Measurements from ENCODE around the gene ANKRD37. TPM values are rescaled to one million over a fixed set of nuclear protein-coding genes. Genes with fewer than 3 reads are reported as not detected.

The ANKRD37 gene
- total and polyA plus RNA-seq, 2 of the 8 experiments (the other 6 are each of a cell fraction or from before 2014, with no cell fraction given), result 2.8 to 3.4 TPM

DNA sequence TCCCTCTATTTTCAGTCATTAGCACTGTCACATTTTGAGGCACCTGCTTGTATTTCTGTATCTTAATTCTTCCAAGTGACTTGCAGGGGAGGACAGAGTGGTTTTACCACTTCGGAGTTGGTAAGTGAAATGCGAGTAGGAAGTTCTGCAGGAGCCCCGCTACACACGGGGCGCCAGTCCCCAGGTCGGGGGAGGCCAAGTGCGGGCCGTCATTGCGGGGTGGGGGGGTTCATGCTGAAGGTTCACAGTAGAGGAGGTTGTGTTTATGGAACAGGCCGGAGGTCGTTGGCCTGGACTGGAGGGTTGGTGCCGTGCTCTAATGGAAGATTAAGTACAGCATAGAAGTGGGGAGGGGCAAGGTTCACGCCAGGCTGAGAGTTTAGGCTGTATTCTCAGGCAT is 45.0 kb upstream of the ANKRD37 start:
- Histone ChIP-seq H2BK20ac (ENCODE audit: low read length) (no peak overlapping the region), H4K20me1 (replicated peaks in 1 of 2; ENCODE audit: control insufficient read depth in 1 of 2, insufficient read depth in 2 of 2, low read length in 2 of 2) (no peaks in the 10 kb centered on the region), H3K27me3 (replicated peaks in 1 of 4; ENCODE audit: control insufficient read depth in 3 of 4, extremely low read depth in 1 of 4, insufficient read depth in 3 of 4, low read length in 3 of 4) (no peaks in the 10 kb centered on the region), H3K18ac (ENCODE audit: extremely low read depth, low read length) (no peak overlapping the region), H2AK5ac (ENCODE audit: low read depth, low read length) (no peak overlapping the region), H3K4me3 (ENCODE audit: extremely low read depth in 1 of 4, insufficient read depth in 2 of 4, low read depth in 3 of 4, low read length in 4 of 4) (no peak overlapping the region), H3K9ac (replicated peaks in 1 of 4; ENCODE audit: extremely low read depth in 1 of 4, low read depth in 3 of 4, low read length in 3 of 4) (no peak overlapping the region), H3K27ac (ENCODE audit: low read depth, low read length) (no peak overlapping the region), H2AFZ (ENCODE audit: low read length) (no peak overlapping the region), H4K5ac (ENCODE audit: insufficient read length, low read depth, low read length) (no peak overlapping the region), H3K79me1 (ENCODE audit: low read depth, low read length) (no peaks in the 10 kb centered on the region), H3K9me3 (ENCODE audit: insufficient read depth in 2 of 2, low read depth in 1 of 2, low read length in 1 of 2) (no peaks in the 10 kb centered on the region), H3K4ac (replicated peaks; ENCODE audit: insufficient read length, low read depth, low read length) (no peak overlapping the region), H3K36me3 (ENCODE audit: control insufficient read depth in 2 of 4, insufficient read depth in 4 of 4, low read length in 3 of 4) (peaks cover 0 to 24% (median 1%) of the 10 kb centered on the region in 4 experiments; a peak in 5 of 8 replicates), H2BK5ac (ENCODE audit: low read depth, low read length) (no peak overlapping the region), H3K56ac (replicated peaks; ENCODE audit: insufficient read length, low read depth, low read length) (no peak overlapping the region), H3K23me2 (ENCODE audit: low read depth, low read length) (no peaks in the 10 kb centered on the region), H3K79me2 (ENCODE audit: control insufficient read depth in 1 of 2, insufficient read depth in 2 of 2, low read length in 2 of 2) (no peaks in the 10 kb centered on the region), H3K23ac (ENCODE audit: insufficient read length) (no peak overlapping the region), H3K4me2 (ENCODE audit: insufficient read depth in 1 of 2, low read depth in 2 of 2, low read length in 2 of 2) (no peak overlapping the region), H3K4me1 (replicated peaks in 1 of 4; ENCODE audit: control insufficient read depth in 3 of 4, insufficient read depth in 4 of 4, low read length in 3 of 4) (peaks cover 0 to 9% (median 1%) of the 10 kb centered on the region in 4 experiments; a peak in 4 of 7 replicates), H2BK12ac (ENCODE audit: low read depth, low read length) (no peak overlapping the region), H4K91ac (replicated peaks; ENCODE audit: insufficient read length, low read length) (no peak overlapping the region), H2BK120ac (replicated peaks; ENCODE audit: low read depth, low read length) (no peak overlapping the region), H4K8ac (ENCODE audit: extremely low read depth, insufficient read depth, low read length) (no peak overlapping the region), H2BK15ac (ENCODE audit: low read length) (no peak overlapping the region), H3K14ac (ENCODE audit: insufficient read length) (no peak overlapping the region)
- no peak for DNase-seq (ENCODE audit: low read depth in 1 of 2, low spot score in 2 of 2)
- ChIA-PET POLR2A (ENCODE audit: partially characterized antibody) (interaction anchor here (1.2 kb wide), 2 partner anchors 18 to 20 kb away, joined by 3 read pairs; no protein-coding TSS in a partner anchor), CTCF (ENCODE audit: partially characterized antibody) (no interaction called here)
- no peak for FAIRE-seq
- no peak for TF ChIP-seq SAP30 (IDR thresholded peaks at IDR 0.05; ENCODE audit: insufficient read depth, insufficient replicate concordance, low read length)
- no peak for TF ChIP-seq JUND (IDR thresholded peaks at IDR 0.05; ENCODE audit: low read length)
- no peak for TF ChIP-seq SIN3A (conservative IDR thresholded peaks at IDR 0.05 in 1 of 2, IDR thresholded peaks at IDR 0.05 in 1 of 2; ENCODE audit: low read depth in 1 of 2, low read length in 2 of 2)
- no peak for TF ChIP-seq SRF (IDR thresholded peaks at IDR 0.05; ENCODE audit: low read depth, low read length)
- TF ChIP-seq EZH2 (IDR thresholded peaks at IDR 0.05; ENCODE audit: low read depth, low read length, severe bottlenecking), result no peak
- no peak for TF ChIP-seq BRCA1 (IDR thresholded peaks at IDR 0.05; ENCODE audit: low read depth, low read length)
- no peak for TF ChIP-seq CTBP2 (IDR thresholded peaks at IDR 0.05; ENCODE audit: borderline replicate concordance, insufficient read depth, insufficient read length, low read length)
- no peak for TF ChIP-seq GABPA (IDR thresholded peaks at IDR 0.05; ENCODE audit: borderline replicate concordance, insufficient read depth, low read length)
- no peak for TF ChIP-seq CHD1 (IDR thresholded peaks at IDR 0.05; ENCODE audit: low read depth, low read length)
- no peak for TF ChIP-seq PHF8 (conservative IDR thresholded peaks at IDR 0.05; ENCODE audit: low read depth, low read length)
- TF ChIP-seq, protein P1, sequence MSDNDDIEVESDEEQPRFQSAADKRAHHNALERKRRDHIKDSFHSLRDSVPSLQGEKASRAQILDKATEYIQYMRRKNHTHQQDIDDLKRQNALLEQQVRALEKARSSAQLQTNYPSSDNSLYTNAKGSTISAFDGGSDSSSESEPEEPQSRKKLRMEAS (IDR thresholded peaks at IDR 0.05), result no peak
- TF ChIP-seq EP300 (IDR thresholded peaks at IDR 0.05; ENCODE audit: borderline replicate concordance in 1 of 2, low read depth in 2 of 2, low read length in 2 of 2), result no peak
- 92% methylated on average over 12 of the region's 13 CpGs; no CpG with 5 or more reads in 1 of the 2 experiments for WGBS, 2 experiments (ENCODE audit: extremely low coverage in 1 of 2, insufficient coverage in 1 of 2, insufficient read length in 1 of 2, insufficient replicate concordance in 2 of 2, low coverage in 1 of 2, low lambda C conversion rate in 2 of 2, missing lambda C conversion rate in 1 of 2)

All from H1 (cell line).